Measurements from ENCODE around the gene RAB27A.
"Not testable (repeated sequence)": the region's sequence is repeated elsewhere in the genome, so short reads cannot be mapped to it uniquely, and the experiment has no call there.

Gene RAB27A

GRCh38 chr15:55290528-55291057 is 980 bp upstream of the RAB27A start:
- peak overlapping the region; percentile 86 for H3K4me3 ChIP-seq (ENCODE audit: low read length)
- H3K9ac ChIP-seq (ENCODE audit: low read length), result no peak overlapping the region
- peak overlapping the region; percentile 76 for H3K27ac ChIP-seq (ENCODE audit: low read depth, low read length)
- peaks cover 3% of the 10 kb centered on the region for H3K4me1 ChIP-seq (ENCODE audit: control insufficient read depth, insufficient read depth, low read length)
- H3K36me3 ChIP-seq (ENCODE audit: control insufficient read depth, insufficient read depth, low read length), result no peaks in the 10 kb centered on the region
- H3K27me3 ChIP-seq (ENCODE audit: control insufficient read depth, insufficient read depth, low read length), result no peaks in the 10 kb centered on the region

GRCh38 chr15:55289011-55289745 is 435 bp downstream of the RAB27A start:
- Histone ChIP-seq H3K36me3 (ENCODE audit: control insufficient read depth, insufficient read depth, low read length) (no peaks in the 10 kb centered on the region), H3K4me3 (ENCODE audit: low read length) (peak overlapping the region; percentile 86), H3K9ac (ENCODE audit: low read length) (peak overlapping the region; percentile 80), H3K27me3 (ENCODE audit: control insufficient read depth, insufficient read depth, low read length) (no peaks in the 10 kb centered on the region), H3K27ac (ENCODE audit: low read depth, low read length) (peak overlapping the region; percentile 76), H3K4me1 (ENCODE audit: control insufficient read depth, insufficient read depth, low read length) (peaks cover 3% of the 10 kb centered on the region)

- Histone ChIP-seq H3K4me3 (ENCODE audit: low read length) (no peak overlapping the region), H3K9ac (ENCODE audit: low read length) (no peak overlapping the region), H3K36me3 (ENCODE audit: control insufficient read depth, insufficient read depth, low read length) (no peaks in the 10 kb centered on the region), H3K27me3 (ENCODE audit: control insufficient read depth, insufficient read depth, low read length) (no peaks in the 10 kb centered on the region), H3K4me1 (ENCODE audit: control insufficient read depth, insufficient read depth, low read length) (peaks cover 3% of the 10 kb centered on the region), H3K27ac (ENCODE audit: low read depth, low read length) (no peak overlapping the region)
Measured at GRCh38 chr15:55288006-55288717, 1.5 kb downstream of the RAB27A start.

GRCh38 chr15:55286442-55287189 is 3.0 kb downstream of the RAB27A start:
- H3K27ac ChIP-seq (ENCODE audit: low read depth, low read length); H3K4me3 ChIP-seq (ENCODE audit: low read length); H3K9ac ChIP-seq (ENCODE audit: low read length); H3K36me3 ChIP-seq (ENCODE audit: control insufficient read depth, insufficient read depth, low read length); H3K4me1 ChIP-seq (ENCODE audit: control insufficient read depth, insufficient read depth, low read length); H3K27me3 ChIP-seq (ENCODE audit: control insufficient read depth, insufficient read depth, low read length): not testable (repeated sequence)

- H3K4me1 ChIP-seq (ENCODE audit: control insufficient read depth, insufficient read depth, low read length), result no peaks in the 10 kb centered on the region
- no peak overlapping the region for H3K9ac ChIP-seq (ENCODE audit: low read length)
- H3K27ac ChIP-seq (ENCODE audit: low read depth, low read length), result no peak overlapping the region
- no peak overlapping the region for H3K4me3 ChIP-seq (ENCODE audit: low read length)
- H3K27me3 ChIP-seq (ENCODE audit: control insufficient read depth, insufficient read depth, low read length), result no peaks in the 10 kb centered on the region
- no peaks in the 10 kb centered on the region for H3K36me3 ChIP-seq (ENCODE audit: control insufficient read depth, insufficient read depth, low read length)
Measured at GRCh38 chr15:55284426-55284825, 5.2 kb downstream of the RAB27A start.

- Histone ChIP-seq H3K4me3 (ENCODE audit: low read length) (no peak overlapping the region), H3K27ac (ENCODE audit: low read depth, low read length) (no peak overlapping the region), H3K36me3 (ENCODE audit: control insufficient read depth, insufficient read depth, low read length) (no peaks in the 10 kb centered on the region), H3K27me3 (ENCODE audit: control insufficient read depth, insufficient read depth, low read length) (no peaks in the 10 kb centered on the region), H3K9ac (ENCODE audit: low read length) (no peak overlapping the region), H3K4me1 (ENCODE audit: control insufficient read depth, insufficient read depth, low read length) (no peaks in the 10 kb centered on the region)
Measured at GRCh38 chr15:55283379-55284147, 6.0 kb downstream of the RAB27A start.

- no peaks in the 10 kb centered on the region for H3K27me3 ChIP-seq (ENCODE audit: control insufficient read depth, insufficient read depth, low read length)
- H3K27ac ChIP-seq (ENCODE audit: low read depth, low read length), result no peak overlapping the region
Measured at GRCh38 chr15:55282284-55282833, 7.3 kb downstream of the RAB27A start.

GRCh38 chr15:55281517-55282228 is 7.9 kb downstream of the RAB27A start:
- H3K4me3 ChIP-seq (ENCODE audit: low read length), result no peak overlapping the region
- no peaks in the 10 kb centered on the region for H3K27me3 ChIP-seq (ENCODE audit: control insufficient read depth, insufficient read depth, low read length)
- H3K4me1 ChIP-seq (ENCODE audit: control insufficient read depth, insufficient read depth, low read length), result no peaks in the 10 kb centered on the region
- no peak overlapping the region for H3K9ac ChIP-seq (ENCODE audit: low read length)
- no peak overlapping the region for H3K27ac ChIP-seq (ENCODE audit: low read depth, low read length)
- no peaks in the 10 kb centered on the region for H3K36me3 ChIP-seq (ENCODE audit: control insufficient read depth, insufficient read depth, low read length)

More at GRCh38 chr15:55282284-55282833, 7.3 kb downstream of the RAB27A start:
- Histone ChIP-seq H3K36me3 (ENCODE audit: control insufficient read depth, insufficient read depth, low read length) (no peaks in the 10 kb centered on the region), H3K4me1 (ENCODE audit: control insufficient read depth, insufficient read depth, low read length) (no peaks in the 10 kb centered on the region), H3K9ac (ENCODE audit: low read length) (no peak overlapping the region), H3K4me3 (ENCODE audit: low read length) (no peak overlapping the region)

- H3K27ac ChIP-seq (ENCODE audit: low read depth, low read length); H3K9ac ChIP-seq (ENCODE audit: low read length); H3K36me3 ChIP-seq (ENCODE audit: control insufficient read depth, insufficient read depth, low read length); H3K4me3 ChIP-seq (ENCODE audit: low read length); H3K4me1 ChIP-seq (ENCODE audit: control insufficient read depth, insufficient read depth, low read length); H3K27me3 ChIP-seq (ENCODE audit: control insufficient read depth, insufficient read depth, low read length): not testable (repeated sequence)
Measured at GRCh38 chr15:55280589-55280988, 9.0 kb downstream of the RAB27A start.

GRCh38 chr15:55279746-55280351 is 9.8 kb downstream of the RAB27A start:
- Histone ChIP-seq H3K9ac (ENCODE audit: low read length) (no peak overlapping the region), H3K27ac (ENCODE audit: low read depth, low read length) (peak overlapping the region; percentile 18), H3K4me1 (ENCODE audit: control insufficient read depth, insufficient read depth, low read length) (no peaks in the 10 kb centered on the region), H3K36me3 (ENCODE audit: control insufficient read depth, insufficient read depth, low read length) (no peaks in the 10 kb centered on the region), H3K4me3 (ENCODE audit: low read length) (no peak overlapping the region), H3K27me3 (ENCODE audit: control insufficient read depth, insufficient read depth, low read length) (no peaks in the 10 kb centered on the region)
